Breast epithelium (tissue), 3 donors: ENCODE measurements around the gene NTRK2.

Experiments used
- CTCF ChIP-seq, 3 donors: fragments of 450-650 bp; IDR thresholded peaks; one replicate each; pipeline ENCODE4 v1.5.1; 2016 to 2017; ENCODE audit warnings: antibody characterized with exemption in 3 of 3, mild to moderate bottlenecking in 3 of 3, moderate library complexity in 3 of 3
- POLR2A ChIP-seq: fragments of 450-650 bp; IDR thresholded peaks from one replicate; pipeline ENCODE4 v1.6.1; 2016; ENCODE audit warnings: antibody characterized with exemption, mild to moderate bottlenecking, moderate library complexity

DNA sequence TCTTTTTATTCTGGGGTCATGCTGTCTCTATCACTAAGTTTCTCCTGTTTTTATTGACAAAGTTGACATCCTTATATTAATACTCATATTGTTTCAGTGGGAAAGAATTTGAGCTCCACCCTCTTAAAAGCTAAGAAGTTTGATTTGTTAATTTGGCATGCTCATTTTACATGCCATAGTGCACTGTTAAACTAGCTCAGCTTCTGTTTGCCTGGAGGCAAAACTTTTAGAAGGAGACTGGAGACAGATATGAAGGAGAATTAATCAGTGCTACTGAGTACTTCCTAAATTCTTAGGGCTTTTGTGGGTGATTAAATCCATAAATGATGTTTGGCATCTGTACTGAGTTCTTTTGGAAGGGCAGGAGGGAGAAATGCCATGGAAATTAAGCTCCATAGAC, 138.9 kb downstream of the NTRK2 start:
- TF ChIP-seq CTCF (IDR thresholded peaks at IDR 0.05) (no peak), POLR2A (no peak)
